WTC11 (cell line): Measurements from ENCODE around the gene PAEP. TPM values are rescaled to one million over a fixed set of nuclear protein-coding genes. Genes with fewer than 3 reads are reported as not detected.

Experiments used
- ATAC-seq: fragments of 200-7000 bp; cut with Tn5 transposase; 2 replicates; pipeline ENCODE4 v1.10.0; 2021; ENCODE audit warnings: mild to moderate bottlenecking, moderate library complexity
- CTCF ChIA-PET: fragments of 300-600 bp; sonication (Branson Sonifier 250); formaldehyde crosslinking; loops from one replicate; lab custom pipeline; 2021; ENCODE audit warnings: antibody characterized with exemption; lab: Charles Lee
- POLR2A ChIA-PET: fragments of 350-600 bp; sonication (Branson Sonifier 250); formaldehyde crosslinking; loops from one replicate; lab custom pipeline; 2021; ENCODE audit warnings: antibody characterized with exemption; lab: Charles Lee
- DNase-seq: peaks from one replicate; pipeline ENCODE4 v3.0.0; 2021; ENCODE audit warnings: low spot score
- H3K27ac Mint-ChIP-seq: 2 replicates; pipeline ENCODE4 v1.8.0; 2021; ENCODE audit warnings: mixed read lengths
- H3K27me3 Mint-ChIP-seq: 2 replicates; pipeline ENCODE4 v1.8.0; 2021; ENCODE audit warnings: low read depth, mild to moderate bottlenecking, moderate library complexity, mixed read lengths
- H3K36me3 Mint-ChIP-seq: 2 replicates; pipeline ENCODE4 v1.8.0; 2021; ENCODE audit warnings: mixed read lengths
- H3K4me1 Mint-ChIP-seq: 2 replicates; pipeline ENCODE4 v1.8.0; 2022; ENCODE audit warnings: mixed read lengths
- H3K4me3 Mint-ChIP-seq: 2 replicates; pipeline ENCODE4 v1.8.0; 2021; ENCODE audit warnings: mild to moderate bottlenecking, moderate library complexity, mixed read lengths
- H3K9me3 Mint-ChIP-seq: 2 replicates; pipeline ENCODE4 v1.8.0; 2021; ENCODE audit warnings: mixed read lengths
- CDX4 ChIP-seq: fragments of 250-450 bp; sonication (Bioruptor Pico); IDR thresholded peaks from 2 replicates; pipeline ENCODE4 v1.9.0; 2021; ENCODE audit warnings: moderate library complexity, mild to moderate bottlenecking, inconsistent platforms, borderline replicate concordance
- FOXK1 ChIP-seq: sonication (generic); formaldehyde crosslinking; IDR thresholded peaks from 2 replicates; pipeline ENCODE4 v1.8.0; 2022; ENCODE audit warnings: mild to moderate bottlenecking, moderate library complexity, missing genetic modification reagents
- KAT7 ChIP-seq: sonication (generic); formaldehyde crosslinking; IDR thresholded peaks from 2 replicates; pipeline ENCODE4 v1.8.1; 2023; ENCODE audit warnings: missing genetic modification reagents, mild to moderate bottlenecking, borderline replicate concordance
- MXD4 ChIP-seq: fragments of 250-450 bp; sonication (Bioruptor Pico); IDR thresholded peaks from 2 replicates; pipeline ENCODE4 v1.8.0; 2021; ENCODE audit warnings: mild to moderate bottlenecking, moderate library complexity, borderline replicate concordance
- MYBL2 ChIP-seq: sonication (generic); formaldehyde crosslinking; IDR thresholded peaks from 2 replicates; pipeline ENCODE4 v1.8.1; 2023; ENCODE audit warnings: mild to moderate bottlenecking, moderate library complexity, missing genetic modification reagents
- NFE2L1 ChIP-seq: sonication (generic); formaldehyde crosslinking; IDR thresholded peaks from 2 replicates; pipeline ENCODE4 v1.8.1; 2023; ENCODE audit warnings: missing genetic modification reagents
- NFYB ChIP-seq: sonication (generic); formaldehyde crosslinking; conservative IDR thresholded peaks from 2 replicates; pipeline ENCODE4 v1.8.0; 2022; ENCODE audit warnings: low read depth, missing genetic modification reagents
- PRRX2 ChIP-seq: fragments of 250-450 bp; sonication (Bioruptor Pico); IDR thresholded peaks from 2 replicates; pipeline ENCODE4 v1.8.0; 2021; ENCODE audit warnings: mild to moderate bottlenecking
- SOX15 ChIP-seq: fragments of 250-450 bp; sonication (Bioruptor Pico); IDR thresholded peaks from 2 replicates; pipeline ENCODE4 v1.9.0; 2021; ENCODE audit warnings: mild to moderate bottlenecking
- USF2 ChIP-seq: sonication (generic); formaldehyde crosslinking; IDR thresholded peaks from 2 replicates; pipeline ENCODE4 v1.8.1; 2023; ENCODE audit warnings: mild to moderate bottlenecking, missing genetic modification reagents, moderate library complexity
- ZNF263 ChIP-seq: sonication (generic); formaldehyde crosslinking; IDR thresholded peaks from 2 replicates; pipeline ENCODE4 v1.8.1; 2022; ENCODE audit warnings: low read depth, mild to moderate bottlenecking, moderate library complexity, missing genetic modification reagents
- ZNF671 ChIP-seq: fragments of 250-450 bp; sonication (Bioruptor Pico); IDR thresholded peaks from 2 replicates; pipeline ENCODE4 v1.8.0; 2021; ENCODE audit warnings: mild to moderate bottlenecking
- total RNA-seq: library from RNA; stranded (reverse); gene quantifications from 3 replicates; pipeline ENCODE4 v1.2.3, GENCODE V29; 2021
- TF ChIP-seq, protein P1 (sequence below): fragments of 250-450 bp; sonication (Bioruptor Pico); IDR thresholded peaks from 2 replicates; pipeline ENCODE4 v2.1.2; 2022; ENCODE audit warnings: mild to moderate bottlenecking, moderate library complexity
- TF ChIP-seq, protein P2 (sequence below): sonication (generic); formaldehyde crosslinking; IDR thresholded peaks from 2 replicates; pipeline ENCODE4 v1.8.1; 2022; ENCODE audit warnings: mild to moderate bottlenecking, missing genetic modification reagents, moderate library complexity, borderline replicate concordance
- TF ChIP-seq, protein P3 (sequence below): sonication (generic); formaldehyde crosslinking; IDR thresholded peaks from 2 replicates; pipeline ENCODE4 v1.8.0; 2023; ENCODE audit warnings: missing genetic modification reagents
- TF ChIP-seq, protein P4 (sequence below): sonication (generic); formaldehyde crosslinking; IDR thresholded peaks from 2 replicates; pipeline ENCODE4 v1.8.0; 2022; ENCODE audit warnings: mild to moderate bottlenecking, missing genetic modification reagents
- TF ChIP-seq, protein P5 (sequence below): sonication (generic); formaldehyde crosslinking; IDR thresholded peaks from 2 replicates; pipeline ENCODE4 v1.8.1; 2022; ENCODE audit warnings: low read depth, missing genetic modification reagents, borderline replicate concordance
- TF ChIP-seq, protein P6 (sequence below): sonication (generic); formaldehyde crosslinking; IDR thresholded peaks from 2 replicates; pipeline ENCODE4 v1.8.1; 2023; ENCODE audit warnings: mild to moderate bottlenecking, missing genetic modification reagents

The PAEP gene
- total RNA-seq, 1 experiment from 2014 or later, result not detected

GRCh38 chr9:135589596-135590485 is 28.3 kb downstream of the PAEP start (continued):
- TF ChIP-seq KAT7 (no peak), ZNF263 (CRISPR knock-in tag) (no peak), MXD4 (CRISPR knock-in tag) (no peak), NFYB (no peak), ZNF671 (no peak), FOXK1 (CRISPR knock-in tag) (no peak)

DNA sequence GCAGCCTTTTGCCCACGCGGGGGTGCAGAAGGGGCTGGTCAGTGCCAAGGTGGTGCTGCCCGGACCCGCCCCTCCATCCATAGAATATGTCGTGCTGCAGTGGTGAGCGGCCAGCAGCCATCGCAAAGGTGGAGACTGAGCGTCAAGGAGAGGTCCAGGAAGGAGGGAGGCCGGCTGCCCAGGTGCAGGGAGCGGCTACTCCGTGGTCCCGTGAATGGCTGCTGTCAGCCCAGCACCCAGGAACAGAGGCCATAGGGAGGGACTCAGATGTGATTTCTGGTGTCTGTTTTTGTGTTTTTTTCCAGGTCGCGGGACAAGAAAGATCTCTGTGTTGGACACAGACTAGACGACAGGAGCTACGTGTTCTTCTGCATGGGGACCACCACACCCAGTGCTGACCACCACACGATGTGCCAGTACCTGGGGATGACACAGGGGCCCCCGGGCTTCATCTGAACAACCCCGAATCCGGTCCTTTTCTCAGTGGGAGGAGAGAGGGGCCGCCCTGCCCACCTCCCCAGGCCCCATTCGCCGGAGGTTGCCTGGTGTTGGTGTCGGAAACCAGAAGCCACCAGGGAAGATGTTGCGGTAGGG is 29.0 kb downstream of the PAEP start:
- ChIA-PET POLR2A (no interaction called here), CTCF (no interaction called here)
- no peak overlapping the region for H3K27ac Mint-ChIP-seq
- peaks cover 17% of the 10 kb centered on the region for H3K9me3 Mint-ChIP-seq
- no peaks in the 10 kb centered on the region for H3K27me3 Mint-ChIP-seq
- no peak for ATAC-seq
- TF ChIP-seq MYBL2 (CRISPR knock-in tag) (no peak), NFE2L1 (no peak), USF2 (CRISPR knock-in tag) (no peak), PRRX2 (CRISPR knock-in tag) (no peak), SOX15 (CRISPR knock-in tag) (no peak), CDX4 (no peak)
- TF ChIP-seq, protein P1, sequence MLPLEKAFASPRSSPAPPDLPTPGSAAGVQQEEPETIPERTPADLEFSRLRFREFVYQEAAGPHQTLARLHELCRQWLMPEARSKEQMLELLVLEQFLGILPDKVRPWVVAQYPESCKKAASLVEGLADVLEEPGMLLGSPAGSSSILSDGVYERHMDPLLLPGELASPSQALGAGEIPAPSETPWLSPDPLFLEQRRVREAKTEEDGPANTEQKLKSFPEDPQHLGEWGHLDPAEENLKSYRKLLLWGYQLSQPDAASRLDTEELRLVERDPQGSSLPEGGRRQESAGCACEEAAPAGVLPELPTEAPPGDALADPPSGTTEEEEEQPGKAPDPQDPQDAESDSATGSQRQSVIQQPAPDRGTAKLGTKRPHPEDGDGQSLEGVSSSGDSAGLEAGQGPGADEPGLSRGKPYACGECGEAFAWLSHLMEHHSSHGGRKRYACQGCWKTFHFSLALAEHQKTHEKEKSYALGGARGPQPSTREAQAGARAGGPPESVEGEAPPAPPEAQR (CRISPR knock-in tag), result no peak
- TF ChIP-seq, protein P2, sequence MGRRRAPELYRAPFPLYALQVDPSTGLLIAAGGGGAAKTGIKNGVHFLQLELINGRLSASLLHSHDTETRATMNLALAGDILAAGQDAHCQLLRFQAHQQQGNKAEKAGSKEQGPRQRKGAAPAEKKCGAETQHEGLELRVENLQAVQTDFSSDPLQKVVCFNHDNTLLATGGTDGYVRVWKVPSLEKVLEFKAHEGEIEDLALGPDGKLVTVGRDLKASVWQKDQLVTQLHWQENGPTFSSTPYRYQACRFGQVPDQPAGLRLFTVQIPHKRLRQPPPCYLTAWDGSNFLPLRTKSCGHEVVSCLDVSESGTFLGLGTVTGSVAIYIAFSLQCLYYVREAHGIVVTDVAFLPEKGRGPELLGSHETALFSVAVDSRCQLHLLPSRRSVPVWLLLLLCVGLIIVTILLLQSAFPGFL (CRISPR knock-in tag), result no peak
- TF ChIP-seq, protein P3, sequence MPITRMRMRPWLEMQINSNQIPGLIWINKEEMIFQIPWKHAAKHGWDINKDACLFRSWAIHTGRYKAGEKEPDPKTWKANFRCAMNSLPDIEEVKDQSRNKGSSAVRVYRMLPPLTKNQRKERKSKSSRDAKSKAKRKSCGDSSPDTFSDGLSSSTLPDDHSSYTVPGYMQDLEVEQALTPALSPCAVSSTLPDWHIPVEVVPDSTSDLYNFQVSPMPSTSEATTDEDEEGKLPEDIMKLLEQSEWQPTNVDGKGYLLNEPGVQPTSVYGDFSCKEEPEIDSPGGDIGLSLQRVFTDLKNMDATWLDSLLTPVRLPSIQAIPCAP (CRISPR knock-in tag), result no peak
- H3K36me3 Mint-ChIP-seq, result no peaks in the 10 kb centered on the region
- H3K4me3 Mint-ChIP-seq, result no peak overlapping the region
- DNase-seq, result no peak
- H3K4me1 Mint-ChIP-seq, result no peaks in the 10 kb centered on the region

GRCh38 chr9:135591506-135592330 is 30.2 kb downstream of the PAEP start:
- CTCF ChIA-PET, result no interaction called here
- TF ChIP-seq, protein P4, sequence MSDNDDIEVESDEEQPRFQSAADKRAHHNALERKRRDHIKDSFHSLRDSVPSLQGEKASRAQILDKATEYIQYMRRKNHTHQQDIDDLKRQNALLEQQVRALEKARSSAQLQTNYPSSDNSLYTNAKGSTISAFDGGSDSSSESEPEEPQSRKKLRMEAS (CRISPR knock-in tag), result no peak
- TF ChIP-seq, protein P5, sequence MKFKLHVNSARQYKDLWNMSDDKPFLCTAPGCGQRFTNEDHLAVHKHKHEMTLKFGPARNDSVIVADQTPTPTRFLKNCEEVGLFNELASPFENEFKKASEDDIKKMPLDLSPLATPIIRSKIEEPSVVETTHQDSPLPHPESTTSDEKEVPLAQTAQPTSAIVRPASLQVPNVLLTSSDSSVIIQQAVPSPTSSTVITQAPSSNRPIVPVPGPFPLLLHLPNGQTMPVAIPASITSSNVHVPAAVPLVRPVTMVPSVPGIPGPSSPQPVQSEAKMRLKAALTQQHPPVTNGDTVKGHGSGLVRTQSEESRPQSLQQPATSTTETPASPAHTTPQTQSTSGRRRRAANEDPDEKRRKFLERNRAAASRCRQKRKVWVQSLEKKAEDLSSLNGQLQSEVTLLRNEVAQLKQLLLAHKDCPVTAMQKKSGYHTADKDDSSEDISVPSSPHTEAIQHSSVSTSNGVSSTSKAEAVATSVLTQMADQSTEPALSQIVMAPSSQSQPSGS, result no peak
- TF ChIP-seq, protein P6, sequence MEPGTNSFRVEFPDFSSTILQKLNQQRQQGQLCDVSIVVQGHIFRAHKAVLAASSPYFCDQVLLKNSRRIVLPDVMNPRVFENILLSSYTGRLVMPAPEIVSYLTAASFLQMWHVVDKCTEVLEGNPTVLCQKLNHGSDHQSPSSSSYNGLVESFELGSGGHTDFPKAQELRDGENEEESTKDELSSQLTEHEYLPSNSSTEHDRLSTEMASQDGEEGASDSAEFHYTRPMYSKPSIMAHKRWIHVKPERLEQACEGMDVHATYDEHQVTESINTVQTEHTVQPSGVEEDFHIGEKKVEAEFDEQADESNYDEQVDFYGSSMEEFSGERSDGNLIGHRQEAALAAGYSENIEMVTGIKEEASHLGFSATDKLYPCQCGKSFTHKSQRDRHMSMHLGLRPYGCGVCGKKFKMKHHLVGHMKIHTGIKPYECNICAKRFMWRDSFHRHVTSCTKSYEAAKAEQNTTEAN (CRISPR knock-in tag), result no peak

More at GRCh38 chr9:135591506-135592330, 30.2 kb downstream of the PAEP start:
- H3K4me3 Mint-ChIP-seq, result no peak overlapping the region
- ATAC-seq (no peak), DNase-seq (no peak)
- POLR2A ChIA-PET, result no interaction called here
- H3K4me1 Mint-ChIP-seq, result no peaks in the 10 kb centered on the region
- H3K27ac Mint-ChIP-seq, result no peak overlapping the region
- H3K36me3 Mint-ChIP-seq, result no peaks in the 10 kb centered on the region
- no peaks in the 10 kb centered on the region for H3K27me3 Mint-ChIP-seq
- peaks cover 28% of the 10 kb centered on the region for H3K9me3 Mint-ChIP-seq
